ENCODE results near the gene RHBDD2.
"Not testable (repeated sequence)": the region's sequence is repeated elsewhere in the genome, so short reads cannot be mapped to it uniquely, and the experiment has no call there.

The RHBDD2 gene

GRCh38 chr7:75891815-75892411, 13.1 kb downstream of the RHBDD2 start:
- DNase-seq (ENCODE audit: low read depth, low spot score): no peak
- no peak overlapping the region for H3K9ac ChIP-seq (ENCODE audit: insufficient read length, low read depth)
- no peak for TF ChIP-seq SUZ12 (IDR thresholded peaks at IDR 0.05; ENCODE audit: extremely low read depth, insufficient read depth, insufficient read length)
- no peak for TF ChIP-seq YY1 (IDR thresholded peaks at IDR 0.05; ENCODE audit: insufficient read depth, insufficient read length)
- TF ChIP-seq ZNF274 (IDR thresholded peaks at IDR 0.05; ENCODE audit: low read depth, low read length): no peak
- H3K27me3 ChIP-seq (ENCODE audit: insufficient read depth, insufficient read length): no peaks in the 10 kb centered on the region
- H3K4me1 ChIP-seq (ENCODE audit: insufficient read depth, insufficient read length): peaks cover 3% of the 10 kb centered on the region
- H3K4me3 ChIP-seq (ENCODE audit: insufficient read length, low read depth): no peak overlapping the region
- no peaks in the 10 kb centered on the region for H3K9me3 ChIP-seq (ENCODE audit: insufficient read depth, low read length)
- H3K36me3 ChIP-seq (ENCODE audit: insufficient read depth, insufficient read length, low read length): peaks cover 18% of the 10 kb centered on the region

DNA sequence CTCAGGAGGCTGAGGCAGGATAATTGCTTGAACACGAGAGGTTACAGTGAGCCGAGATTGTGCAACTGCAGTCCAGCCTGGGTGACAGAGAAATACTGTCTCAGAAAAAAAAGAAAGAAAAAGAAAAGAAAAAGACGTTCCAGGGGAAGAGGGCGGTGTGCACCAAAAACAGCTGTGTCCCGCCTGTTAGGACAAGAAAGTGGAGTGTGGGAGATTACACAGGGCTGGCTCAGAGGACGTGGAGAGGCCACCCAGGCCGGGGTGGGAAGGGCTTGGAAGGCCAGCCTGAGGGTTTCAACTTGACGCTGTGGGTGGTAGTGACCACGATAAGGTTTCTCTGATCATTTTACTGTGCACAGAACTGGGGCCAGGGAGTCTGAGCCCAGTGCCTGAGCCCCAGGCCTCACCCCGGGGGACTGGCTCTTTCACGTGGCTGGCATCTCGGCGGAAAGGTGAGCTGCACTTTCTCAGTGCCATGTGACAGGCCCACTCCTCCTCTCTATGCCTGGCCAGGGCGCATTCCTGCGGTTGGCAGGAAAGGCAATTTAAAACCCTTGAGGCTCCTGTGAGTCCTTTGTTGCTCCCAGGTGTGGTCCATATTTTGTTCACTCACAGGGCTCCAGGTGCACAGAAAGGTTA, 13.9 kb downstream of the RHBDD2 start:
- H3K9me3 ChIP-seq (ENCODE audit: insufficient read depth, low read length): no peaks in the 10 kb centered on the region
- peaks cover 14% of the 10 kb centered on the region for H3K36me3 ChIP-seq (ENCODE audit: insufficient read depth, insufficient read length, low read length)
- no peak for DNase-seq (ENCODE audit: low read depth, low spot score)
- TF ChIP-seq SUZ12 (IDR thresholded peaks at IDR 0.05; ENCODE audit: extremely low read depth, insufficient read depth, insufficient read length) (no peak), ZNF274 (IDR thresholded peaks at IDR 0.05; ENCODE audit: low read depth, low read length) (no peak), YY1 (IDR thresholded peaks at IDR 0.05; ENCODE audit: insufficient read depth, insufficient read length) (no peak)
- no peak overlapping the region for H3K9ac ChIP-seq (ENCODE audit: insufficient read length, low read depth)
- H3K4me1 ChIP-seq (ENCODE audit: insufficient read depth, insufficient read length): peaks cover 3% of the 10 kb centered on the region
- no peaks in the 10 kb centered on the region for H3K27me3 ChIP-seq (ENCODE audit: insufficient read depth, insufficient read length)
- H3K4me3 ChIP-seq (ENCODE audit: insufficient read length, low read depth): no peak overlapping the region

GRCh38 chr7:75896803-75897327, 18.0 kb downstream of the RHBDD2 start:
- Histone ChIP-seq H3K9me3 (ENCODE audit: insufficient read depth, low read length) (no peaks in the 10 kb centered on the region), H3K36me3 (ENCODE audit: insufficient read depth, insufficient read length, low read length) (no peaks in the 10 kb centered on the region), H3K27me3 (ENCODE audit: insufficient read depth, insufficient read length) (no peaks in the 10 kb centered on the region), H3K4me1 (ENCODE audit: insufficient read depth, insufficient read length) (peaks cover 2% of the 10 kb centered on the region), H3K4me3 (ENCODE audit: insufficient read length, low read depth) (no peak overlapping the region), H3K9ac (ENCODE audit: insufficient read length, low read depth) (no peak overlapping the region)
- no peak for DNase-seq (ENCODE audit: low read depth, low spot score)
- TF ChIP-seq SUZ12 (IDR thresholded peaks at IDR 0.05; ENCODE audit: extremely low read depth, insufficient read depth, insufficient read length): no peak
- TF ChIP-seq YY1 (IDR thresholded peaks at IDR 0.05; ENCODE audit: insufficient read depth, insufficient read length): no peak
- TF ChIP-seq ZNF274 (IDR thresholded peaks at IDR 0.05; ENCODE audit: low read depth, low read length): no peak

- DNase-seq (ENCODE audit: low read depth, low spot score): no peak
Measured at GRCh38 chr7:75900617-75901315, 21.9 kb downstream of the RHBDD2 start.

DNA sequence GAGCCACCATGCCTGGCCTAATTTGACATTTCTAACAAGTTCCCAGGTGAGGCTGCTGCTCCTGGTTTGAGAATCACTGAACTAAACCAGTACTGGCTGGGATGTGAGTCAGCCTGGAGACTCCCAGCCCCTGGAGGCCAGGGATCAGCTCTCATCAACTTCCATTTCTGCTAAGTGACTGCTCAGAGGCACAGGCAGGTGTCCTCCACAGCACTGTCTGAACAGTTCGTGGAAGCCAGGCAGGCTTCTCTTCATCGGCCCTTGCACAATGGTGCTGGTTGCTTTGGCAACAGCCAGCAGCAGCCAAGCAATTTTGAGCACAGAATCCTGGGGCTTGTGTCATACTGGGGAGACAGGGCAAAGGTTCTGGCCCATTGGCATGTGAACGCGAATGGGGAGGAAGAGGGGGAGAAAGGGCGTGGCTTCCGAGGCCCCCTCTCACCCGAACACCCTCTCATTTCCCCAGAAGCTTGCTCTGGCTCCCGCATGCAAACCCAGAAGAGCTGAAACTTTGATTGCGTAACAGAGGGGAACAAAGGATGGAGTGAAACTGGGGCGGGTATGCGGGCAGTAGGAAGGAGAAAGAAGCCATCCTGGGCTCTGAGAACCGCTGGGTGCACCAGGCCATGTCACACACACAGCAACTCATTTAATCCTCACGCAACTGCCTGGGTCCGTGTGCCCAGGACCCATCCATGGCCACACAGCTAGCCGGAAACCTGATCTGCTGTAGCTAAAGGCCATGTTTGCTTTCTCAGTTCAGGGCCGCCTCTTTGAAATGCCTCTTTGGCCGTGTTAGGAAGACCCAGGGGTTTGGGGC, 27.2 kb downstream of the RHBDD2 start:
- peaks cover 3% of the 10 kb centered on the region for H3K4me1 ChIP-seq (ENCODE audit: insufficient read depth, insufficient read length)
- TF ChIP-seq SUZ12 (IDR thresholded peaks at IDR 0.05; ENCODE audit: extremely low read depth, insufficient read depth, insufficient read length): no peak
- H3K27me3 ChIP-seq (ENCODE audit: insufficient read depth, insufficient read length): no peaks in the 10 kb centered on the region
- H3K4me3 ChIP-seq (ENCODE audit: insufficient read length, low read depth): no peak overlapping the region
- H3K9ac ChIP-seq (ENCODE audit: insufficient read length, low read depth): peak overlapping the region; percentile 66
- H3K36me3 ChIP-seq (ENCODE audit: insufficient read depth, insufficient read length, low read length): no peaks in the 10 kb centered on the region
- no peaks in the 10 kb centered on the region for H3K9me3 ChIP-seq (ENCODE audit: insufficient read depth, low read length)
- DNase-seq (ENCODE audit: low read depth, low spot score): no peak

More at GRCh38 chr7:75900617-75901315, 21.9 kb downstream of the RHBDD2 start:
- Histone ChIP-seq H3K4me3 (ENCODE audit: insufficient read length, low read depth) (no peak overlapping the region), H3K36me3 (ENCODE audit: insufficient read depth, insufficient read length, low read length) (no peaks in the 10 kb centered on the region), H3K9ac (ENCODE audit: insufficient read length, low read depth) (no peak overlapping the region), H3K9me3 (ENCODE audit: insufficient read depth, low read length) (no peaks in the 10 kb centered on the region), H3K27me3 (ENCODE audit: insufficient read depth, insufficient read length) (no peaks in the 10 kb centered on the region), H3K4me1 (ENCODE audit: insufficient read depth, insufficient read length) (peaks cover under 1% of the 10 kb centered on the region)
- TF ChIP-seq YY1 (IDR thresholded peaks at IDR 0.05; ENCODE audit: insufficient read depth, insufficient read length) (no peak), ZNF274 (IDR thresholded peaks at IDR 0.05; ENCODE audit: low read depth, low read length) (no peak), SUZ12 (IDR thresholded peaks at IDR 0.05; ENCODE audit: extremely low read depth, insufficient read depth, insufficient read length) (no peak)

DNA sequence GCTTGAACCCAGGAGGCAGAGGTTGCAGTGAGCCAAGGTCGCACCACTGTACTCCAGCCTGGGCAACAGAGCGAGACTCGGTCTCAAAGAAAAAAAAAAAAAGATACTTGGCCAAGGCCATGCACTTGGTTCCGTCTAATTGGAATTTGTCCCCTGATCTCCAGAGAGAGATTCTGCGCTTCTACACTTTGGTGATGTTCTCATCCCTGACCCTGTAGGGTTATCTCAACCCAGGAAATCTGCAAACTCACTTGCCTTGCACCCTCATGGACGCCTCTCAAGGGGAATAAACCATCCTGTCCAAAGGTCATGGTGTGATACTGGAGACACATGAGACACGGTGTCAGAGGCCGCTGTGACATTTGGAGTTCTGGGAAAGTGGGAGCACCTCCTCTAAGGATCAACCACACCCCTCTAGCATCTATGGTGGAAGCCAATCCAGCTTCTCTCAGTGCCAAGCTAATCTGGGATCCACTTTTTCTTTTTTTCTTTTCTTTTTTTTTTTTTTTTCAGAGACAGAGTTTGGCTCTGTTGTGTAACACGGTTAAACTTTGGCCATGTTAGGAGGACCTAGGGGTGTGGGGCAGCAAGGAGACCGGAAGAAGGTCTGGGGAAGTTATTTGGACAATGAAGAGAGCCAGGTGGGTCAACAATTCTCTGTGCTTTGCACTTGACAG, 28.3 kb downstream of the RHBDD2 start:
- H3K9me3 ChIP-seq (ENCODE audit: insufficient read depth, low read length): no peaks in the 10 kb centered on the region
- no peak overlapping the region for H3K4me3 ChIP-seq (ENCODE audit: insufficient read length, low read depth)
- no peaks in the 10 kb centered on the region for H3K27me3 ChIP-seq (ENCODE audit: insufficient read depth, insufficient read length)
- TF ChIP-seq YY1 (IDR thresholded peaks at IDR 0.05; ENCODE audit: insufficient read depth, insufficient read length) (no peak), SUZ12 (IDR thresholded peaks at IDR 0.05; ENCODE audit: extremely low read depth, insufficient read depth, insufficient read length) (no peak), ZNF274 (IDR thresholded peaks at IDR 0.05; ENCODE audit: low read depth, low read length) (no peak)
- H3K36me3 ChIP-seq (ENCODE audit: insufficient read depth, insufficient read length, low read length): no peaks in the 10 kb centered on the region
- DNase-seq (ENCODE audit: low read depth, low spot score): no peak
- no peak overlapping the region for H3K9ac ChIP-seq (ENCODE audit: insufficient read length, low read depth)
- peaks cover 3% of the 10 kb centered on the region for H3K4me1 ChIP-seq (ENCODE audit: insufficient read depth, insufficient read length)

- not testable (repeated sequence) for H3K9me3 ChIP-seq (ENCODE audit: insufficient read depth, low read length); H3K27me3 ChIP-seq (ENCODE audit: insufficient read depth, insufficient read length); H3K4me3 ChIP-seq (ENCODE audit: insufficient read length, low read depth); DNase-seq (ENCODE audit: low read depth, low spot score); H3K4me1 ChIP-seq (ENCODE audit: insufficient read depth, insufficient read length); H3K36me3 ChIP-seq (ENCODE audit: insufficient read depth, insufficient read length, low read length); H3K9ac ChIP-seq (ENCODE audit: insufficient read length, low read depth)
Measured at GRCh38 chr7:75907668-75908039, 28.8 kb downstream of the RHBDD2 start.

All from NT2/D1 (cell line).